ENCODE data around the gene TENM3. TPM values are rescaled to one million over a fixed set of nuclear protein-coding genes. Genes with fewer than 3 reads are reported as not detected.

The TENM3 gene
- polyA plus RNA-seq, 1 of the 3 experiments (the other 2 are of a cell fraction) = 10.4 TPM

GRCh38 chr4:182688081-182688480 lies 444.9 kb downstream of the TENM3 start:
- Histone ChIP-seq H4K20me1 (ENCODE audit: insufficient read depth) (no peaks in the 10 kb centered on the region), H3K4me1 (ENCODE audit: control insufficient read depth in 1 of 2, insufficient read depth in 2 of 2, low read depth in 1 of 2, low read length in 1 of 2) (no peaks in the 10 kb centered on the region; a peak in 1 of 4 replicates), H3K4me2 (no peak overlapping the region), H3K79me2 (ENCODE audit: insufficient read depth) (no peaks in the 10 kb centered on the region), H3K9me2 (no peaks in the 10 kb centered on the region), H3K9ac (no peak overlapping the region), H3K4me3 (ENCODE audit: low read depth in 2 of 2, low read length in 1 of 2) (no peak overlapping the region), H2AFZ (ENCODE audit: low read depth) (no peak overlapping the region), H3K9me3 (no peaks in the 10 kb centered on the region), H3K27ac (ENCODE audit: low read depth in 2 of 2, low read length in 1 of 2) (no peak overlapping the region), H3F3A (replicated peaks; ENCODE audit: insufficient read depth) (no peaks in the 10 kb centered on the region), H3K36me3 (replicated peaks in 1 of 2; ENCODE audit: control insufficient read depth in 1 of 2, insufficient read depth in 2 of 2, low read length in 1 of 2) (peaks cover 4 to 17% of the 10 kb centered on the region in 2 experiments), H3K27me3 (ENCODE audit: insufficient read depth) (no peaks in the 10 kb centered on the region)
- no peak for TF ChIP-seq NFIC (IDR thresholded peaks at IDR 0.05; ENCODE audit: borderline replicate concordance)
- no peak for TF ChIP-seq JUND (IDR thresholded peaks at IDR 0.05)
- TF ChIP-seq ELF1 (IDR thresholded peaks at IDR 0.05) = no peak
- TF ChIP-seq RAD21 (IDR thresholded peaks at IDR 0.05; ENCODE audit: low read length) = no peak
- no peak for TF ChIP-seq RFX5 (IDR thresholded peaks at IDR 0.05; ENCODE audit: low read length)
- TF ChIP-seq EP300 (IDR thresholded peaks at IDR 0.05; ENCODE audit: borderline replicate concordance in 1 of 2, low read depth in 1 of 2, low read length in 1 of 2) = no peak
- TF ChIP-seq TCF12 (IDR thresholded peaks at IDR 0.05) = no peak
- TF ChIP-seq USF2 (IDR thresholded peaks at IDR 0.05; ENCODE audit: borderline replicate concordance, low read depth, low read length) = no peak
- TF ChIP-seq, protein P1, sequence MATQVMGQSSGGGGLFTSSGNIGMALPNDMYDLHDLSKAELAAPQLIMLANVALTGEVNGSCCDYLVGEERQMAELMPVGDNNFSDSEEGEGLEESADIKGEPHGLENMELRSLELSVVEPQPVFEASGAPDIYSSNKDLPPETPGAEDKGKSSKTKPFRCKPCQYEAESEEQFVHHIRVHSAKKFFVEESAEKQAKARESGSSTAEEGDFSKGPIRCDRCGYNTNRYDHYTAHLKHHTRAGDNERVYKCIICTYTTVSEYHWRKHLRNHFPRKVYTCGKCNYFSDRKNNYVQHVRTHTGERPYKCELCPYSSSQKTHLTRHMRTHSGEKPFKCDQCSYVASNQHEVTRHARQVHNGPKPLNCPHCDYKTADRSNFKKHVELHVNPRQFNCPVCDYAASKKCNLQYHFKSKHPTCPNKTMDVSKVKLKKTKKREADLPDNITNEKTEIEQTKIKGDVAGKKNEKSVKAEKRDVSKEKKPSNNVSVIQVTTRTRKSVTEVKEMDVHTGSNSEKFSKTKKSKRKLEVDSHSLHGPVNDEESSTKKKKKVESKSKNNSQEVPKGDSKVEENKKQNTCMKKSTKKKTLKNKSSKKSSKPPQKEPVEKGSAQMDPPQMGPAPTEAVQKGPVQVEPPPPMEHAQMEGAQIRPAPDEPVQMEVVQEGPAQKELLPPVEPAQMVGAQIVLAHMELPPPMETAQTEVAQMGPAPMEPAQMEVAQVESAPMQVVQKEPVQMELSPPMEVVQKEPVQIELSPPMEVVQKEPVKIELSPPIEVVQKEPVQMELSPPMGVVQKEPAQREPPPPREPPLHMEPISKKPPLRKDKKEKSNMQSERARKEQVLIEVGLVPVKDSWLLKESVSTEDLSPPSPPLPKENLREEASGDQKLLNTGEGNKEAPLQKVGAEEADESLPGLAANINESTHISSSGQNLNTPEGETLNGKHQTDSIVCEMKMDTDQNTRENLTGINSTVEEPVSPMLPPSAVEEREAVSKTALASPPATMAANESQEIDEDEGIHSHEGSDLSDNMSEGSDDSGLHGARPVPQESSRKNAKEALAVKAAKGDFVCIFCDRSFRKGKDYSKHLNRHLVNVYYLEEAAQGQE (IDR thresholded peaks at IDR 0.05; ENCODE audit: low read depth, low read length) = no peak
- no peak for TF ChIP-seq CHD2 (IDR thresholded peaks at IDR 0.05; ENCODE audit: low read length, partially characterized antibody)
- no peak for TF ChIP-seq SMC3 (IDR thresholded peaks at IDR 0.05; ENCODE audit: low read depth, low read length)
- no peak for TF ChIP-seq NRF1 (IDR thresholded peaks at IDR 0.05; ENCODE audit: low read depth, low read length)
- no peak for TF ChIP-seq TEAD4 (IDR thresholded peaks at IDR 0.05; ENCODE audit: borderline replicate concordance, insufficient read depth)
- no peak for TF ChIP-seq YY1 (IDR thresholded peaks at IDR 0.05; ENCODE audit: low read depth)
- no peak for TF ChIP-seq SIN3A (IDR thresholded peaks at IDR 0.05; ENCODE audit: borderline replicate concordance, low read depth, low read length)
- TF ChIP-seq RCOR1 (IDR thresholded peaks at IDR 0.05; ENCODE audit: low read length) = no peak
- TF ChIP-seq, protein P2, sequence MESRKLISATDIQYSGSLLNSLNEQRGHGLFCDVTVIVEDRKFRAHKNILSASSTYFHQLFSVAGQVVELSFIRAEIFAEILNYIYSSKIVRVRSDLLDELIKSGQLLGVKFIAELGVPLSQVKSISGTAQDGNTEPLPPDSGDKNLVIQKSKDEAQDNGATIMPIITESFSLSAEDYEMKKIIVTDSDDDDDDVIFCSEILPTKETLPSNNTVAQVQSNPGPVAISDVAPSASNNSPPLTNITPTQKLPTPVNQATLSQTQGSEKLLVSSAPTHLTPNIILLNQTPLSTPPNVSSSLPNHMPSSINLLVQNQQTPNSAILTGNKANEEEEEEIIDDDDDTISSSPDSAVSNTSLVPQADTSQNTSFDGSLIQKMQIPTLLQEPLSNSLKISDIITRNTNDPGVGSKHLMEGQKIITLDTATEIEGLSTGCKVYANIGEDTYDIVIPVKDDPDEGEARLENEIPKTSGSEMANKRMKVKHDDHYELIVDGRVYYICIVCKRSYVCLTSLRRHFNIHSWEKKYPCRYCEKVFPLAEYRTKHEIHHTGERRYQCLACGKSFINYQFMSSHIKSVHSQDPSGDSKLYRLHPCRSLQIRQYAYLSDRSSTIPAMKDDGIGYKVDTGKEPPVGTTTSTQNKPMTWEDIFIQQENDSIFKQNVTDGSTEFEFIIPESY (IDR thresholded peaks at IDR 0.05; ENCODE audit: borderline replicate concordance, low read depth) = no peak
- POLR2A ChIA-PET = no interaction called here
- DNase-seq = no peak
- CTCF ChIA-PET = interaction anchor here (0.7 kb wide), 2 partner anchors 63 to 77 kb away, joined by 3 read pairs; no protein-coding TSS in a partner anchor
- 92% methylated on average over 14 of the region's 14 CpGs for WGBS (ENCODE audit: low lambda C conversion rate)
